ENCODE results near the gene GALNT9.

Gene GALNT9

DNA sequence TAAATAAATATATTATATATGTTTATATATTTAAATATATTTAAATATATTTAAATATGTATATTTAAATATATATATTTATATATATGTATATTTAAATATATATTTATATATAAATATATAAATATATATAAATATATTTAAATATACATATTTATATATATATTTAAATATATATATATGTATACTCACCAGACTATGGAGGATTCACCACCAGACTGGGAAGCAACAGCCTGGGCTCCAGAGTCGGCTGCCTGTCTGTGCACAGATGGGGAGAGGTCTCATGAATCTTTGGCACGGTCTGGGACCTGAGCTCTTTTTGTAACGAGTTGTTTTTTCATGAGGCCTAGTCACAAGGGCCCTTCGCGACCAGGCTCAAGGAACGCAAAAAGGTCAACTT, 163.8 kb downstream of the GALNT9 start:
- Histone ChIP-seq H3K36me3 (ENCODE audit: control insufficient read depth, insufficient read depth, low read length) (no peaks in the 10 kb centered on the region), H3K27ac (ENCODE audit: insufficient read depth, low read depth, low read length, poor library complexity, severe bottlenecking) (no peak overlapping the region), H3K4me1 (ENCODE audit: control insufficient read depth, insufficient read depth, low read length) (no peaks in the 10 kb centered on the region), H3K4me3 (ENCODE audit: insufficient read depth, low read depth, low read length) (no peak overlapping the region), H3K9me3 (ENCODE audit: control insufficient read depth, low read length) (no peaks in the 10 kb centered on the region), H3K27me3 (ENCODE audit: control insufficient read depth, insufficient read depth, low read length, poor library complexity, severe bottlenecking) (peaks cover 24% of the 10 kb centered on the region)
- WGBS, 2 experiments, result 95% methylated on average over 6 of the region's 6 CpGs

- Histone ChIP-seq H3K27me3 (ENCODE audit: control insufficient read depth, insufficient read depth, low read length, poor library complexity, severe bottlenecking) (peaks cover 24% of the 10 kb centered on the region), H3K36me3 (ENCODE audit: control insufficient read depth, insufficient read depth, low read length) (no peaks in the 10 kb centered on the region), H3K9me3 (ENCODE audit: control insufficient read depth, low read length) (no peaks in the 10 kb centered on the region), H3K4me3 (ENCODE audit: insufficient read depth, low read depth, low read length) (no peak overlapping the region), H3K4me1 (ENCODE audit: control insufficient read depth, insufficient read depth, low read length) (no peaks in the 10 kb centered on the region), H3K27ac (ENCODE audit: insufficient read depth, low read depth, low read length, poor library complexity, severe bottlenecking) (no peak overlapping the region)
- 82 to 92% methylated on average over 4 to 5 of the region's 7 CpGs for WGBS, 2 experiments
These were observed 165.0 kb downstream of the GALNT9 start for GRCh38 chr12:132164426-132164825.

DNA sequence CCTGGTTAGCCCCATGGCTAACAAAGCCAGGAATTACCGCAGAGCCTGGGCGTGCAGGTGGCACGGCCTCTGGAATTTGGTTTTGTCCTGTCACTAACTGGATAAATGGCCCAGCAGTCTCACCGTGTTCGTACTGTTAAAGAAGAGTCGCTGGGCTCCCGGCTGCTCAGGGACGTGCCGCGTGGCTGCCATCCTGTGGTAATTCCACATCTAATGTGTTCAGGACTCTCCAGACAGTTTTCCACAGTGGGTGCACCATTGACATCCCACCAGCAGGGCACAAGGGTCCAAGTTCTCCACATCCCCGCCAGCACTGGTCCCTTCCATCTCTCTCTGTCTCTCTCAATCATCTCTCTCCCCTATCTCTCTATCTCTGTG, 165.5 kb downstream of the GALNT9 start:
- Histone ChIP-seq H3K4me1 (ENCODE audit: control insufficient read depth, insufficient read depth, low read length) (no peaks in the 10 kb centered on the region), H3K27me3 (ENCODE audit: control insufficient read depth, insufficient read depth, low read length, poor library complexity, severe bottlenecking) (peaks cover 24% of the 10 kb centered on the region), H3K4me3 (ENCODE audit: insufficient read depth, low read depth, low read length) (no peak overlapping the region), H3K36me3 (ENCODE audit: control insufficient read depth, insufficient read depth, low read length) (no peaks in the 10 kb centered on the region), H3K27ac (ENCODE audit: insufficient read depth, low read depth, low read length, poor library complexity, severe bottlenecking) (no peak overlapping the region), H3K9me3 (ENCODE audit: control insufficient read depth, low read length) (no peaks in the 10 kb centered on the region)
- WGBS, 2 experiments, result 74 to 77% methylated on average over 11 of the region's 11 CpGs

GRCh38 chr12:132163041-132163910, 166.1 kb downstream of the GALNT9 start:
- Histone ChIP-seq H3K9me3 (ENCODE audit: control insufficient read depth, low read length) (no peaks in the 10 kb centered on the region), H3K36me3 (ENCODE audit: control insufficient read depth, insufficient read depth, low read length) (no peaks in the 10 kb centered on the region), H3K4me1 (ENCODE audit: control insufficient read depth, insufficient read depth, low read length) (no peaks in the 10 kb centered on the region), H3K27me3 (ENCODE audit: control insufficient read depth, insufficient read depth, low read length, poor library complexity, severe bottlenecking) (peaks cover 24% of the 10 kb centered on the region), H3K27ac (ENCODE audit: insufficient read depth, low read depth, low read length, poor library complexity, severe bottlenecking) (no peak overlapping the region), H3K4me3 (ENCODE audit: insufficient read depth, low read depth, low read length) (no peak overlapping the region)
- 72 to 73% methylated on average over 26 of the region's 26 CpGs for WGBS, 2 experiments

- Histone ChIP-seq H3K36me3 (ENCODE audit: control insufficient read depth, insufficient read depth, low read length) (no peaks in the 10 kb centered on the region), H3K9me3 (ENCODE audit: control insufficient read depth, low read length) (peaks cover 2% of the 10 kb centered on the region), H3K4me3 (ENCODE audit: insufficient read depth, low read depth, low read length) (no peak overlapping the region), H3K4me1 (ENCODE audit: control insufficient read depth, insufficient read depth, low read length) (no peaks in the 10 kb centered on the region), H3K27me3 (ENCODE audit: control insufficient read depth, insufficient read depth, low read length, poor library complexity, severe bottlenecking) (peaks cover 24% of the 10 kb centered on the region), H3K27ac (ENCODE audit: insufficient read depth, low read depth, low read length, poor library complexity, severe bottlenecking) (no peak overlapping the region)
- WGBS, 2 experiments, result 70 to 72% methylated on average over 17 of the region's 17 CpGs
These were observed 166.8 kb downstream of the GALNT9 start for GRCh38 chr12:132162508-132163031.

- WGBS, 2 experiments, result 67% methylated on average over 17 of the region's 17 CpGs
- peaks cover 2% of the 10 kb centered on the region for H3K9me3 ChIP-seq (ENCODE audit: control insufficient read depth, low read length)
- no peak overlapping the region for H3K4me3 ChIP-seq (ENCODE audit: insufficient read depth, low read depth, low read length)
- peaks cover 24% of the 10 kb centered on the region for H3K27me3 ChIP-seq (ENCODE audit: control insufficient read depth, insufficient read depth, low read length, poor library complexity, severe bottlenecking)
- no peaks in the 10 kb centered on the region for H3K4me1 ChIP-seq (ENCODE audit: control insufficient read depth, insufficient read depth, low read length)
- H3K27ac ChIP-seq (ENCODE audit: insufficient read depth, low read depth, low read length, poor library complexity, severe bottlenecking), result no peak overlapping the region
- peaks cover 3% of the 10 kb centered on the region for H3K36me3 ChIP-seq (ENCODE audit: control insufficient read depth, insufficient read depth, low read length)
These were observed 167.4 kb downstream of the GALNT9 start for GRCh38 chr12:132161796-132162507.

- 69 to 72% methylated on average over 14 of the region's 14 CpGs for WGBS, 2 experiments
- no peak overlapping the region for H3K4me3 ChIP-seq (ENCODE audit: insufficient read depth, low read depth, low read length)
These were observed 168.2 kb downstream of the GALNT9 start for GRCh38 chr12:132161036-132161781.

GRCh38 chr12:132160601-132161035, 168.8 kb downstream of the GALNT9 start:
- WGBS, 2 experiments, result 87% methylated on average over 15 of the region's 15 CpGs
- peaks cover 24% of the 10 kb centered on the region for H3K27me3 ChIP-seq (ENCODE audit: control insufficient read depth, insufficient read depth, low read length, poor library complexity, severe bottlenecking)
- no peak overlapping the region for H3K4me3 ChIP-seq (ENCODE audit: insufficient read depth, low read depth, low read length)
- H3K4me1 ChIP-seq (ENCODE audit: control insufficient read depth, insufficient read depth, low read length), result no peaks in the 10 kb centered on the region
- peaks cover 2% of the 10 kb centered on the region for H3K9me3 ChIP-seq (ENCODE audit: control insufficient read depth, low read length)
- H3K27ac ChIP-seq (ENCODE audit: insufficient read depth, low read depth, low read length, poor library complexity, severe bottlenecking), result no peak overlapping the region
- peaks cover 5% of the 10 kb centered on the region for H3K36me3 ChIP-seq (ENCODE audit: control insufficient read depth, insufficient read depth, low read length)

More at GRCh38 chr12:132161036-132161781, 168.2 kb downstream of the GALNT9 start:
- Histone ChIP-seq H3K27ac (ENCODE audit: insufficient read depth, low read depth, low read length, poor library complexity, severe bottlenecking) (no peak overlapping the region), H3K36me3 (ENCODE audit: control insufficient read depth, insufficient read depth, low read length) (peaks cover 5% of the 10 kb centered on the region), H3K27me3 (ENCODE audit: control insufficient read depth, insufficient read depth, low read length, poor library complexity, severe bottlenecking) (peaks cover 24% of the 10 kb centered on the region), H3K4me1 (ENCODE audit: control insufficient read depth, insufficient read depth, low read length) (no peaks in the 10 kb centered on the region), H3K9me3 (ENCODE audit: control insufficient read depth, low read length) (peaks cover 2% of the 10 kb centered on the region)

DNA sequence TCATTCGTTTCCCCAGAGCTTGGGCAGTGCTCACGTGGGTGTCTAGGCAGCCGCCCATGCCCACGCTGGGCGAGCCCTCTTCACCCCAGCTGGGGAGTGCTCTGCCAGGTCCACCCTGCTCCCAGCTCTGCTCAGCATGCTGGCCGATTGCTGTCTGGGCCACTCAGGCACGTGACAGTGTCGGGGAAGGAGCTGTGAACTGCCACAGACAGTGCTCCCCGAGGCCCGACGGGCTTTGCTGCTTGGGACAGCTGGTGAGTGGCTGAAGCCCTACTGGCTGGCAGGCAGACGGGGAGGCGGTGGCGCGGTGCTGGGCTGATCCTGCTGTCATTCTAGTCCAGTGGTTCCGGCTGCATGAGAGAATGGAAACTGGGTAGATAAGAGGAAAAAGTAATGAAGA, 169.4 kb downstream of the GALNT9 start:
- peaks cover 5% of the 10 kb centered on the region for H3K36me3 ChIP-seq (ENCODE audit: control insufficient read depth, insufficient read depth, low read length)
- no peak overlapping the region for H3K27ac ChIP-seq (ENCODE audit: insufficient read depth, low read depth, low read length, poor library complexity, severe bottlenecking)
- no peaks in the 10 kb centered on the region for H3K4me1 ChIP-seq (ENCODE audit: control insufficient read depth, insufficient read depth, low read length)
- no peak overlapping the region for H3K4me3 ChIP-seq (ENCODE audit: insufficient read depth, low read depth, low read length)
- H3K27me3 ChIP-seq (ENCODE audit: control insufficient read depth, insufficient read depth, low read length, poor library complexity, severe bottlenecking), result peaks cover 24% of the 10 kb centered on the region
- whole genome bisulfite sequencing, 2 experiments, result 89 to 90% methylated on average over 16 of the region's 16 CpGs
- H3K9me3 ChIP-seq (ENCODE audit: control insufficient read depth, low read length), result peaks cover 2% of the 10 kb centered on the region

Measured in ectodermal cell (in vitro differentiated cells).